22Rv1 (cell line): ENCODE measurements around the gene UPK1A.
A peak's percentile ranks its signal among the peaks of the same experiment; 100 is the strongest.

ENCODE experiments used
- H3K27ac ChIP-seq: fragments of 450-650 bp; 2 replicates; pipeline ENCODE4 v1.5.1; 2017
- ZFX ChIP-seq: fragments of 450-650 bp; IDR thresholded peaks from 2 replicates; pipeline ENCODE4 v1.6.1; 2017; ENCODE audit warnings: antibody characterized with exemption, borderline replicate concordance
- TF ChIP-seq, protein P1 (sequence below): fragments of 450-650 bp; IDR thresholded peaks from 2 replicates; pipeline ENCODE4 v1.5.1; 2017; ENCODE audit warnings: mild to moderate bottlenecking

UPK1A gene

GRCh38 chr19:35710784-35711723 is 44.7 kb downstream of the UPK1A start:
- TF ChIP-seq ZFX: no peak
- TF ChIP-seq, protein P1, sequence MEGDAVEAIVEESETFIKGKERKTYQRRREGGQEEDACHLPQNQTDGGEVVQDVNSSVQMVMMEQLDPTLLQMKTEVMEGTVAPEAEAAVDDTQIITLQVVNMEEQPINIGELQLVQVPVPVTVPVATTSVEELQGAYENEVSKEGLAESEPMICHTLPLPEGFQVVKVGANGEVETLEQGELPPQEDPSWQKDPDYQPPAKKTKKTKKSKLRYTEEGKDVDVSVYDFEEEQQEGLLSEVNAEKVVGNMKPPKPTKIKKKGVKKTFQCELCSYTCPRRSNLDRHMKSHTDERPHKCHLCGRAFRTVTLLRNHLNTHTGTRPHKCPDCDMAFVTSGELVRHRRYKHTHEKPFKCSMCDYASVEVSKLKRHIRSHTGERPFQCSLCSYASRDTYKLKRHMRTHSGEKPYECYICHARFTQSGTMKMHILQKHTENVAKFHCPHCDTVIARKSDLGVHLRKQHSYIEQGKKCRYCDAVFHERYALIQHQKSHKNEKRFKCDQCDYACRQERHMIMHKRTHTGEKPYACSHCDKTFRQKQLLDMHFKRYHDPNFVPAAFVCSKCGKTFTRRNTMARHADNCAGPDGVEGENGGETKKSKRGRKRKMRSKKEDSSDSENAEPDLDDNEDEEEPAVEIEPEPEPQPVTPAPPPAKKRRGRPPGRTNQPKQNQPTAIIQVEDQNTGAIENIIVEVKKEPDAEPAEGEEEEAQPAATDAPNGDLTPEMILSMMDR: no peak

GRCh38 chr19:35712567-35713505 is 46.5 kb downstream of the UPK1A start:
- TF ChIP-seq, protein P1: no peak
- TF ChIP-seq ZFX: no peak
- H3K27ac ChIP-seq: no peak overlapping the region

More at GRCh38 chr19:35710784-35711723, 44.7 kb downstream of the UPK1A start:
- no peak overlapping the region for H3K27ac ChIP-seq

GRCh38 chr19:35713506-35713850 is 47.2 kb downstream of the UPK1A start:
- no peak overlapping the region for H3K27ac ChIP-seq
- TF ChIP-seq ZFX: no peak
- TF ChIP-seq, protein P1: no peak

- H3K27ac ChIP-seq: no peak overlapping the region
- no peak for TF ChIP-seq ZFX
- TF ChIP-seq, protein P1: no peak
These were observed 47.7 kb downstream of the UPK1A start for GRCh38 chr19:35713904-35714495.

GRCh38 chr19:35714601-35715354 is 48.5 kb downstream of the UPK1A start:
- H3K27ac ChIP-seq: no peak overlapping the region
- TF ChIP-seq ZFX: no peak
- TF ChIP-seq, protein P1: 0 out of 2 replicates have a peak, but pooled peaks have one; percentile 4

GRCh38 chr19:35715355-35715809 is 49.1 kb downstream of the UPK1A start:
- TF ChIP-seq, protein P1: no peak
- TF ChIP-seq ZFX: no peak
- H3K27ac ChIP-seq: peak overlapping the region; percentile 90
